Adrenal gland (tissue), 5 donors: Measurements from ENCODE around the gene RASGRP4.

Experiments
- CTCF ChIP-seq, 6 experiments: fragments of 450-650 bp in 4 of 6; fragments of 200-600 bp in 2 of 6; sonication (generic) in 1 of 6; IDR thresholded peaks; 1 replicate in 5 of 6; 2 replicates in 1 of 6; pipeline versions ENCODE4 v1.5.1 to v1.8.0; 2016 to 2021; ENCODE audit warnings: antibody characterized with exemption in 6 of 6, mild to moderate bottlenecking in 2 of 6, moderate library complexity in 1 of 6
- POLR2A ChIP-seq, 2 donors: fragments of 450-650 bp; IDR thresholded peaks; one replicate each; pipeline ENCODE4 v1.6.1; 2017; ENCODE audit warnings: antibody characterized with exemption in 2 of 2, mild to moderate bottlenecking in 2 of 2, moderate library complexity in 1 of 2
- donor health status: DM: no; HTN: no; CAD: no.

- no peak for TF ChIP-seq CTCF (IDR thresholded peaks at IDR 0.05)
- TF ChIP-seq POLR2A (IDR thresholded peaks at IDR 0.05), result no peak
Measured at GRCh38 chr19:38359242-38360021, 66.6 kb downstream of the RASGRP4 start.
